Neural crest cell (in vitro differentiated cells): Measurements from ENCODE around the gene PTPRE. TPM values are rescaled to one million over a fixed set of nuclear protein-coding genes. Genes with fewer than 3 reads are reported as not detected.

Experiments used
- DNase-seq: peaks from one replicate; pipeline ENCODE4 v3.0.0; 2021; ENCODE audit warnings: low read depth, mixed read lengths, low spot score
- H3K27ac Mint-ChIP-seq: one replicate; pipeline ENCODE4 v1.8.0; 2021; ENCODE audit warnings: mild to moderate bottlenecking, mixed read lengths; ENCODE audit not compliant: unreplicated experiment
- H3K27me3 Mint-ChIP-seq: 2 replicates; pipeline ENCODE4 v1.8.0; 2021; ENCODE audit warnings: low read depth, mild to moderate bottlenecking, mixed read lengths
- H3K36me3 Mint-ChIP-seq: 2 replicates; pipeline ENCODE4 v1.8.0; 2021; ENCODE audit warnings: low read depth, mild to moderate bottlenecking, mixed read lengths
- H3K4me1 Mint-ChIP-seq: 2 replicates; pipeline ENCODE4 v1.8.0; 2021; ENCODE audit warnings: mixed read lengths
- H3K4me3 Mint-ChIP-seq: one replicate; pipeline ENCODE4 v1.8.0; 2021; ENCODE audit warnings: mild to moderate bottlenecking, mixed read lengths
- H3K9me3 Mint-ChIP-seq: 2 replicates; pipeline ENCODE4 v1.8.0; 2021; ENCODE audit warnings: mixed read lengths
- total RNA-seq: library from RNA; stranded (reverse); gene quantifications from 2 replicates; pipeline ENCODE4 v1.2.1, GENCODE V29; 2021
- TF ChIP-seq, protein P1 (sequence below): fragments of 200-600 bp; sonication (generic); conservative IDR thresholded peaks from 2 replicates; pipeline ENCODE4 v1.5.0; 2021; ENCODE audit warnings: antibody characterized with exemption, mild to moderate bottlenecking

The PTPRE gene
- total RNA-seq, 1 donor from 2014 or later = 2.3 TPM

DNA sequence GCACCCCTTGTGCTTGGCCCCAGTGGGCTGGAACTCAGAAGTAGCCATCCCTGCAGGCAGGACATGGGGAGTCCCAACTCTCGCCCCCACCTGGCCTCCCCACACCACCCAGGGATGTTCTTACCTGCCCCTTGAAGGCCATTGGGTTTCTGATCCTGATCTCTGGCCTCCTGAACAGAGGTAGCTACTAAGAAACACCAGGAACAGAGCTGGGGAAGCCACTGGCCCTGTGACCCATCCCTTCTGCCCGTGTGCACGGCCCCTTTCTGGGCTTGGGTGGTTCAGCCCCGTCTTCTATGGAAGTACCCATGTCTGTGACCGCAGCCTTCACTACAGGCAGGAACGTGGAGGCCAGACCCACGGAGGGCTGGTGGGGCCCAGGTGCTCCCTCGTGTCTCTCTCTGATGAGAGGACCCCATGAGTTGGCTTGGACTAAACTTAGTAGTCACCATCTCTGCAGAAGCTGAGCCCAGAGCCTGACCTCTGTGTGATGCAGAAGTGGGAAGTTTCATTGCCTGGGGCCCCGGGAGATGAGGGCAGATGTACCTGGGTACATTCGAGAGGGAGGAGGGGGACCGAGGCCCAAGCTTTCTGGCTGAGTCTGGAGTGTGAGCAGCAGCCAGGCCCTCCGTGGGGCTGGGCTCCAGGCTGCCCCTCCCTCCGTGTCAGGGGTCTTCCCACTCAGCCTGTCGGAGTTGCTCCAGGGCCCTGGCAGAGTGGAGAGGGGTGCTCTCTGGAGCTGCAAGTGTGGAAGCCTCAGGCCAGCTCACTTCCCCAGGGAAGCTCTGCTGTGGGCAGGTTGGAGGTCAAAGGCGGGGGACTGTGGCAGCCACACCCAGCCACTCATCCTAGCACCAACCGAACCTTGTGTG lies 138.3 kb downstream of the PTPRE start:
- peaks cover 11% of the 10 kb centered on the region for H3K4me1 Mint-ChIP-seq
- no peak overlapping the region for H3K4me3 Mint-ChIP-seq
- no peak for DNase-seq
- H3K9me3 Mint-ChIP-seq = no peaks in the 10 kb centered on the region
- no peaks in the 10 kb centered on the region for H3K27me3 Mint-ChIP-seq
- no peaks in the 10 kb centered on the region for H3K36me3 Mint-ChIP-seq
- TF ChIP-seq, protein P1, sequence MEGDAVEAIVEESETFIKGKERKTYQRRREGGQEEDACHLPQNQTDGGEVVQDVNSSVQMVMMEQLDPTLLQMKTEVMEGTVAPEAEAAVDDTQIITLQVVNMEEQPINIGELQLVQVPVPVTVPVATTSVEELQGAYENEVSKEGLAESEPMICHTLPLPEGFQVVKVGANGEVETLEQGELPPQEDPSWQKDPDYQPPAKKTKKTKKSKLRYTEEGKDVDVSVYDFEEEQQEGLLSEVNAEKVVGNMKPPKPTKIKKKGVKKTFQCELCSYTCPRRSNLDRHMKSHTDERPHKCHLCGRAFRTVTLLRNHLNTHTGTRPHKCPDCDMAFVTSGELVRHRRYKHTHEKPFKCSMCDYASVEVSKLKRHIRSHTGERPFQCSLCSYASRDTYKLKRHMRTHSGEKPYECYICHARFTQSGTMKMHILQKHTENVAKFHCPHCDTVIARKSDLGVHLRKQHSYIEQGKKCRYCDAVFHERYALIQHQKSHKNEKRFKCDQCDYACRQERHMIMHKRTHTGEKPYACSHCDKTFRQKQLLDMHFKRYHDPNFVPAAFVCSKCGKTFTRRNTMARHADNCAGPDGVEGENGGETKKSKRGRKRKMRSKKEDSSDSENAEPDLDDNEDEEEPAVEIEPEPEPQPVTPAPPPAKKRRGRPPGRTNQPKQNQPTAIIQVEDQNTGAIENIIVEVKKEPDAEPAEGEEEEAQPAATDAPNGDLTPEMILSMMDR = no peak
- peak overlapping the region; percentile 75 for H3K27ac Mint-ChIP-seq

DNA sequence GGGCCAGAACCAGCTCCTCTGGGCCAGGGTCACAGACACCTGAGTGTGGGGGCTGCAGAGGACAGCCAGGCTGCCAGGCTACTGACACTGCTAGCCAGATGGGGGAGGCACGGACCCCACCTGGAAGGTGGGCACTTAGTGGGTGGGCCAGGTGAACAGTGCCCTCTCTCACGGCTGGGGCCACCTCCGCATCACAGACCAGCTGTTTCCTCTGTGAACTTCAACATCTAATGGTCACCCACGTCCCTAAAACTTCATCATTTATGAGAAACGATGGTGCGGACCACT lies 138.9 kb downstream of the PTPRE start:
- no peak for DNase-seq
- Mint-ChIP-seq H3K27ac (no peak overlapping the region), H3K4me1 (peaks cover 15% of the 10 kb centered on the region), H3K27me3 (no peaks in the 10 kb centered on the region), H3K4me3 (no peak overlapping the region), H3K36me3 (no peaks in the 10 kb centered on the region), H3K9me3 (no peaks in the 10 kb centered on the region)
- TF ChIP-seq, protein P1 = no peak

DNA sequence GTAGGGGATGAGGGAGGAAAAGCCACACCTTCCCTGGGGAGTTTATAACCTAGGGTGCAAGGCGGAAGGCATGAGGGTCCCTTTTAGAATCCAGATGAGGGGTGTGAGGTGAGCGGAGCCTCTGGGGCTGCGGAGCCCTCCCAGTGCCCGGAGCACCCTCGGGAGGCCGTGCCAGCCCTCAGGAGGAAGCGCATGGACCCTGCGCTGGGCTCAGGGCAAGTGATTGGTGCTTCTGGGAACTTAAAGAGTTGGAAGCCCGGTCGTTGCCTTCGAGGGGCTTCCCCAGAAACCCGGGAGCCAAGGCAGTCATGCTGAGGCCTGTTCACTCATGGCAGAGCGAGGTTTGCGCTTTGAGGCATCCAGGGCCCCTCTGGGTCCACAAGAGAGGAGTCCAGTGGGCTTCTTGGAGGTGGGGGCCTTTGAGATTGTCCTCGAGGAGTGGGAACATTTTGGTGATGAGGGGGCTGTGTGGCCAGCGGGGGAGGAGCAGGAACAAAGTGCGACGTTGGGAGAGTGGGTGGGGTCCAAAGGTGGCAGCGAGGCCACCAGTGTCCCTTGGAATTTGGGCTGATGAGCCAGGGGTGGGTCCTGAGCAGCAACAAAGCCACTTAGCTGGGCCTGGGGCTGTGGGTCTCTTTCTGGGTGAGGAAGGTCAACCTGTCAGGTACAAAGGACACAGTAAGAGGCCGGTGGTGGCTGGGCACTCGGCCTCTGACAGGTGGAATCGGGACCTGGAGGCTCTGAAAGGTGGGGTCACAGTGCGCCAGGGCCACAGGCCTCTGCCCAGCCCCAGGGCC lies 139.5 kb downstream of the PTPRE start:
- Mint-ChIP-seq H3K27me3 (no peaks in the 10 kb centered on the region), H3K4me1 (peaks cover 17% of the 10 kb centered on the region), H3K27ac (peak overlapping the region; percentile 81), H3K9me3 (no peaks in the 10 kb centered on the region), H3K36me3 (no peaks in the 10 kb centered on the region), H3K4me3 (no peak overlapping the region)
- no peak for DNase-seq
- TF ChIP-seq, protein P1 = no peak

DNA sequence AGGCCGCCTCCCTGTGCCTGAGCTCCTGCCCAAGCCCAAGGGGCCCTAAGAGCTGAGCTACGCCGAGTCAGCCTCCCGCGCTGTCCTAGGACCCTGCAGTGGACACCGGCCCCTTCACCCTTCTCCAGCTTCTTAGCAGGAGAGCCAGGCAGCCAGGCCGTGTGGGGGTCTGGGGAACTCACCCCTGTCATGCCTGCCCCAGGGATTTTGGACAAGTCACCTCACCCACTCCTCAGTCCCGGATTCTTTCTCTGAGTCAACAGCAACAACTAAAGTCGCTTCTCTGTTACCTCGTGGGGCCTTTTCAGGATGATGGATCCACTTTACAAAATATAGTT lies 140.0 kb downstream of the PTPRE start:
- H3K9me3 Mint-ChIP-seq = no peaks in the 10 kb centered on the region
- no peaks in the 10 kb centered on the region for H3K36me3 Mint-ChIP-seq
- TF ChIP-seq, protein P1 = no peak
- DNase-seq = no peak
- H3K27ac Mint-ChIP-seq = no peak overlapping the region
- no peaks in the 10 kb centered on the region for H3K27me3 Mint-ChIP-seq
- no peak overlapping the region for H3K4me3 Mint-ChIP-seq
- peaks cover 17% of the 10 kb centered on the region for H3K4me1 Mint-ChIP-seq

DNA sequence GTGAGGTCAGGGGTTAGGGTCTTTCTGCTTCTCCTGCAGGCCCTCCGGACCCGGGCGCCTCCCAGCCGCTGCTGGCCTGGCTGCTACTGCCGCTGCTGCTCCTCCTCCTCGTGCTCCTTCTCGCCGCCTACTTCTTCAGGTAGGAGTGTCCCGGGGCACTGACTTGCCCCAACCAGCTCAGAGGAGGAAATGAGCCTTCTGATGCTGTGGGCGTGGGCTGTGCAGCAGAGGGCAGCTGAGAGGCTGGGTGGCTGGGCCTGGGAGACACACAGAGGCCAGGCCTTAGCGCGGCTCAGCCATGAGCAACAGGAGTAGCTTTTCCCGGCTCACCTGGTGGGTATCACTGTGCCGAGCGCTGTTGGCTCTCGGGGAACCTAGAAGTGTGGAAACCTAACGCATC lies 140.4 kb downstream of the PTPRE start:
- Mint-ChIP-seq H3K4me1 (peaks cover 17% of the 10 kb centered on the region), H3K9me3 (no peaks in the 10 kb centered on the region), H3K27ac (no peak overlapping the region), H3K36me3 (no peaks in the 10 kb centered on the region), H3K27me3 (no peaks in the 10 kb centered on the region), H3K4me3 (no peak overlapping the region)
- TF ChIP-seq, protein P1 = no peak
- no peak for DNase-seq
